MCF 10A (cell line): ENCODE results near the gene PCED1B. TPM values are rescaled to one million over a fixed set of nuclear protein-coding genes. Genes with fewer than 3 reads are reported as not detected.
"Not testable (repeated sequence)": the region's sequence is repeated elsewhere in the genome, so short reads cannot be mapped to it uniquely, and the experiment has no call there.

ENCODE experiments used
- BruUV-seq: library from RNA; stranded (reverse); fragments of 400-500 nt; replicated peaks from 2 replicates; lab custom pipeline; 2021; lab: Mats Ljungman, UMichigan
- CTCF ChIA-PET: fragments of 300-600 bp; sonication (Branson Sonifier 250); formaldehyde crosslinking; extraction: SDS; loops from one replicate; lab custom pipeline; 2021; ENCODE audit warnings: antibody characterized with exemption, inconsistent platforms; lab: Yijun Ruan, JAX
- POLR2A ChIA-PET: fragments of 300-600, 350-650 bp; sonication (Branson Sonifier 250); formaldehyde crosslinking; extraction: SDS; loops from one replicate; lab custom pipeline; 2020; ENCODE audit warnings: antibody characterized with exemption, inconsistent platforms; lab: Yijun Ruan, JAX
- DNase-seq: peaks from one replicate; pipeline ENCODE4 v3.0.0-alpha.2; 2018; ENCODE audit not compliant: unreplicated experiment
- H3K27ac Mint-ChIP-seq: one replicate; pipeline ENCODE4 v1.8.0; 2022; ENCODE audit warnings: mild to moderate bottlenecking, low read depth, mixed read lengths; ENCODE audit not compliant: unreplicated experiment
- H3K27me3 Mint-ChIP-seq: one replicate; pipeline ENCODE4 v1.8.0; 2022; ENCODE audit warnings: mixed read lengths; ENCODE audit not compliant: insufficient read depth, unreplicated experiment
- H3K36me3 Mint-ChIP-seq: one replicate; pipeline ENCODE4 v1.8.0; 2022; ENCODE audit warnings: mild to moderate bottlenecking, moderate library complexity, mixed read lengths; ENCODE audit not compliant: insufficient read depth, unreplicated experiment
- H3K4me1 Mint-ChIP-seq: one replicate; pipeline ENCODE4 v1.8.0; 2022; ENCODE audit warnings: mixed read lengths; ENCODE audit not compliant: insufficient read depth, unreplicated experiment
- H3K4me3 Mint-ChIP-seq: one replicate; pipeline ENCODE4 v1.8.0; 2022; ENCODE audit warnings: mild to moderate bottlenecking, moderate library complexity, mixed read lengths; ENCODE audit not compliant: unreplicated experiment
- H3K9me3 Mint-ChIP-seq: one replicate; pipeline ENCODE4 v1.8.0; 2022; ENCODE audit warnings: mixed read lengths; ENCODE audit not compliant: unreplicated experiment
- intact Hi-C: fragments of 100-400 bp; cut with micrococcal nuclease; formaldehyde crosslinking; loops from 2 replicates; pipeline ENCODE4 v1.14.1; 2022
- total RNA-seq: library from RNA; stranded (reverse); gene quantifications from 2 replicates; pipeline ENCODE4 v1.2.3, GENCODE V29; 2022
- TF ChIP-seq, protein P1 (sequence below): fragments of 200-600 bp; IDR thresholded peaks from one replicate; pipeline ENCODE4 v1.8.0; 2022; ENCODE audit warnings: antibody characterized with exemption, mild to moderate bottlenecking; ENCODE audit not compliant: unreplicated experiment

The PCED1B gene
- total RNA-seq, 1 experiment from 2014 or later = 9.6 TPM

DNA sequence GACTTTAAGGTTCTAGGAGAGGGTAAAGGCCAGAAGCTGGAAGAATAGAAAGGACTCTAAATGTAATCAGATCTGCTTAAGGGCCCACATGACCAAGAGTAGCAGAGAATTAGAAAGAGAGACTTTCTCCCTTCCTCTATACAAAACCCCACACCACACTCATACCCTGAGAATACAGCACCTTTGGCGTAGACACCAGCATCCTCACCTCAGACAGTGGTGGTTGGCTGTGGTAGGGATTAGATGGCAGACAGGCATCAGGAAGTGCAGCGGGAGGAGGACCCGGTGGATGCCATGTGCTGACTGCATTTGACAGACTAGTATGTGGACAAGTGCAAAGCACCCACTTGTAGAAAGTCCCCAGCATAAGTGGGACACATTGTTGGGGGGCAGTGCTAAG lies 98.6 kb downstream of the PCED1B start:
- intact Hi-C loops = no loop called here
- no peaks in the 10 kb centered on the region for H3K36me3 Mint-ChIP-seq
- no peak overlapping the region for H3K27ac Mint-ChIP-seq
- TF ChIP-seq, protein P1, sequence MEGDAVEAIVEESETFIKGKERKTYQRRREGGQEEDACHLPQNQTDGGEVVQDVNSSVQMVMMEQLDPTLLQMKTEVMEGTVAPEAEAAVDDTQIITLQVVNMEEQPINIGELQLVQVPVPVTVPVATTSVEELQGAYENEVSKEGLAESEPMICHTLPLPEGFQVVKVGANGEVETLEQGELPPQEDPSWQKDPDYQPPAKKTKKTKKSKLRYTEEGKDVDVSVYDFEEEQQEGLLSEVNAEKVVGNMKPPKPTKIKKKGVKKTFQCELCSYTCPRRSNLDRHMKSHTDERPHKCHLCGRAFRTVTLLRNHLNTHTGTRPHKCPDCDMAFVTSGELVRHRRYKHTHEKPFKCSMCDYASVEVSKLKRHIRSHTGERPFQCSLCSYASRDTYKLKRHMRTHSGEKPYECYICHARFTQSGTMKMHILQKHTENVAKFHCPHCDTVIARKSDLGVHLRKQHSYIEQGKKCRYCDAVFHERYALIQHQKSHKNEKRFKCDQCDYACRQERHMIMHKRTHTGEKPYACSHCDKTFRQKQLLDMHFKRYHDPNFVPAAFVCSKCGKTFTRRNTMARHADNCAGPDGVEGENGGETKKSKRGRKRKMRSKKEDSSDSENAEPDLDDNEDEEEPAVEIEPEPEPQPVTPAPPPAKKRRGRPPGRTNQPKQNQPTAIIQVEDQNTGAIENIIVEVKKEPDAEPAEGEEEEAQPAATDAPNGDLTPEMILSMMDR = no peak
- POLR2A ChIA-PET = interaction anchor here (0.6 kb wide), 1 partner anchor 127 kb away, joined by 3 read pairs; no protein-coding TSS in a partner anchor
- DNase-seq = no peak
- no TSS peak for BruUV-seq
- H3K4me1 Mint-ChIP-seq = no peaks in the 10 kb centered on the region
- H3K4me3 Mint-ChIP-seq = no peak overlapping the region
- CTCF ChIA-PET = interaction anchor here (0.5 kb wide), 1 partner anchor 38 kb away, joined by 5 read pairs; no protein-coding TSS in a partner anchor
- H3K9me3 Mint-ChIP-seq = no peaks in the 10 kb centered on the region
- no peaks in the 10 kb centered on the region for H3K27me3 Mint-ChIP-seq

DNA sequence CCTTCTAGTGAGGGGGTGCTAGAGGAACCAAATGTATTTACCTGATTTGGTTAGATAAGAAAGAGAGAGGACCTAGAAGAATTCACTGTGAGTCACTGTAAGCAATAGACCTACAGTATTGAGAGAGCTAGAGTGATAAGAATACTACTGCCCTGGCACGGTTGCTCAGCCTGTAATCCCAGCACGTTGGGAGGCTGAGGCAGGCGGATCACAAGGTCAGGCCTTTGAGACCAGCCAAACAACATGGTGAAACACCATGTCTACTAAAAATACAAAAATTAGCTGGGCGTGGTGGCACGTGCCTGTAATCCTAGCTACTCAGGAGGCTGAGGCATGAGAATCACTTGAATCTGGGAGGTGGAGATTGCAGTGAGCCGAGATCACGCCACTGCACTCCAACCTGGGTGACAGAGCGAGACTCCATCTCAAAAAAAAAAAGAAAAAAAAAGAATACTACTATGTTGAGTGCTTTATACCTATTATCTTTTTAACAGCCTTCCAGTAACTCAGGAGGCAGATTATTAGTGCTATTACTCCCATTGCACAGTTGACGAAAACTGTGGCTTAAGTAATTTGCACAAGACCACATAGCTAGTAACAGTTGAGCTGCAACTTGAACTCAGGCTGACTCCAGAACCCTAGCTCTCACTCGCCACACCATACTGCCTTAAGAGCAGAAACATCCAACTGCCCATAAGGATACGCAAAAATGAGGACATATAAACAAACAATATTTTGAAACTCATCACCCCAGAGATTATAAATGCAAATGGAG lies 102.9 kb downstream of the PCED1B start:
- POLR2A ChIA-PET, intact Hi-C loops, H3K9me3 Mint-ChIP-seq, H3K27ac Mint-ChIP-seq, H3K4me3 Mint-ChIP-seq, H3K27me3 Mint-ChIP-seq, DNase-seq, H3K4me1 Mint-ChIP-seq, BruUV-seq, H3K36me3 Mint-ChIP-seq: not testable (repeated sequence)
- CTCF ChIA-PET = interaction anchor here (0.6 to 1.1 kb wide), 5 partner anchors 13 to 125 kb away, joined by 3 to 5 read pairs (median 4); no protein-coding TSS in a partner anchor

DNA sequence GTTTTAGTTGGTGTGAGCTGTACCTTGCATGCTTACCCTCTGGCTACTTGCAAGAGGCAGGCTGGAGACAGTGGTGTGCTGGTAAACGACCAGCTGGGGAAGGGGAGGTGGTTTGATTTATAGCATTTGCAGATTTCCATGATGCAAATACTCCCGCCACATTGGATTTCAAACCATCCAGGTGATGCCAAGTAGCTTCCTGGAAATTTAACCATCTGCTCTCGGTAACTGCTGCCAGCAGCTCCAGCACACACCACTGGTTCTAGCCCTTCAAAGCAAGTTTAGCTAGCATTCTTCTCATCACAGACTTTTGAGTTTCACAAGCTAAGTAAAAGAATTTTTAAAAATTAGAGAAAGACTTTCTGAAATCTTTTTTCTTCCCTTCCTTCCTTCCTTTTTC lies 104.8 kb downstream of the PCED1B start:
- TF ChIP-seq, protein P1 = no peak
- Mint-ChIP-seq H3K9me3 (no peaks in the 10 kb centered on the region), H3K27ac (no peak overlapping the region), H3K4me3 (no peak overlapping the region), H3K27me3 (no peaks in the 10 kb centered on the region), H3K4me1 (peaks cover 12% of the 10 kb centered on the region), H3K36me3 (no peaks in the 10 kb centered on the region)
- peak; percentile 9 for DNase-seq
- POLR2A ChIA-PET = interaction anchor here (0.7 to 1.4 kb wide), 7 partner anchors 15 to 104 kb away, joined by 3 to 6 read pairs (median 3); partner anchors contain the start of genes AMIGO2 and PCED1B
- no TSS peak for BruUV-seq
- CTCF ChIA-PET = interaction anchor here (0.7 kb wide), 1 partner anchor 51 kb away, joined by 3 read pairs; no protein-coding TSS in a partner anchor
- intact Hi-C loops = no loop called here

DNA sequence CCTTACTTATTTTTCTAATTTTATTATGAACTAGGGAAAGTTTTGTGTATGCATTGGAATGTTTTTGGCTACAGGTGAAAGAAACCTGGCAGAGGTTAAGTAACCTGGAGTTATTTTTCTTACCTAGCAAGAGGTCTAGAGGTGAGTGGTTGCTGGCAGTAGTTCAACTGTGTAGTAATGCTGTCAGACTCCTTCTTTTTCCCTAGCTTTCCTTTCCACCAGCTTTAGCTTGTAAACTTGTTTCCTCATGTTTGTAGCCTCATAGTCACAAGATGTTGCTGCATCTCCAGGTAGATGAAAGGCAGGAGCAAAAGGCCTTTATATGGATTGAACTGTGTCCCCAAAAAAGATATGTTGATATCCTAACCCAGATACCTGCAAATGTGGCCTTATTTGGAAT lies 105.4 kb downstream of the PCED1B start:
- intact Hi-C loops = no loop called here
- CTCF ChIA-PET = interaction anchor here (0.7 to 1.1 kb wide), 3 partner anchors 27 to 107 kb away, joined by 3 to 4 read pairs (median 3); no protein-coding TSS in a partner anchor
- no peaks in the 10 kb centered on the region for H3K27me3 Mint-ChIP-seq
- POLR2A ChIA-PET = interaction anchor here (0.6 to 1.4 kb wide), 8 partner anchors 12 to 105 kb away, joined by 3 to 6 read pairs (median 3); partner anchors contain the start of genes AMIGO2 and PCED1B
- TF ChIP-seq, protein P1 = no peak
- no TSS peak for BruUV-seq
- DNase-seq = peak; percentile 81
- H3K4me3 Mint-ChIP-seq = no peak overlapping the region
- no peak overlapping the region for H3K27ac Mint-ChIP-seq
- H3K36me3 Mint-ChIP-seq = no peaks in the 10 kb centered on the region
- peaks cover 16% of the 10 kb centered on the region for H3K4me1 Mint-ChIP-seq
- no peaks in the 10 kb centered on the region for H3K9me3 Mint-ChIP-seq
